ENCODE measurements around the gene RESF1. TPM values are rescaled to one million over a fixed set of nuclear protein-coding genes. Genes with fewer than 3 reads are reported as not detected.

Gene RESF1
- total and polyA plus RNA-seq, 9 donors: 87.1 to 304 (median 156) TPM

DNA sequence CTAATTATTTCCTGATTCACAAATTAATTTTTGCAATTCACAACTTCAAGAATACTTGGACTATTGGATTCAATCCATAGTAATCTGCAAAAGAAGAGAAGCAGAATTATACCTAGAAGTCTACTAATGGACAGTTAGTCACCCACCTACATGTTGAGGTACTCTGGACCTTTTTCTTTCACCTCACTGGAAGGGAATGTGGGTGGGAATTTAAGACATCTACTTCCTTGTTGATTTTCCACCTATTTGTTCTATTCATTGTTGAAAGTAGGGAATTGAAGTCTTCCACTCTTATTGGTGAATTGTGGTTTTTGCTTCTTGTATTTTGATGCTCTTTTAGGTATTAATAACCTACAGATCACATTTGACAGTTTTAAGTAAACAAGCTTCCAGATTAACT is 11.0 kb downstream of the RESF1 start:
- peaks cover 4% of the 10 kb centered on the region for H3K36me3 ChIP-seq
- H3K27ac ChIP-seq: no peak overlapping the region
- H3K27me3 ChIP-seq: no peaks in the 10 kb centered on the region
- DNase-seq: no peak
- intact Hi-C loops (cut with DNase I): no loop called here
- H3K4me1 ChIP-seq (ENCODE audit: insufficient read depth): peaks cover 5% of the 10 kb centered on the region
- no peak overlapping the region for H3K4me3 ChIP-seq
- TF ChIP-seq EP300 (IDR thresholded peaks at IDR 0.05): no peak
- no peak for TF ChIP-seq POLR2A (IDR thresholded peaks at IDR 0.05)
- TF ChIP-seq, protein P1, sequence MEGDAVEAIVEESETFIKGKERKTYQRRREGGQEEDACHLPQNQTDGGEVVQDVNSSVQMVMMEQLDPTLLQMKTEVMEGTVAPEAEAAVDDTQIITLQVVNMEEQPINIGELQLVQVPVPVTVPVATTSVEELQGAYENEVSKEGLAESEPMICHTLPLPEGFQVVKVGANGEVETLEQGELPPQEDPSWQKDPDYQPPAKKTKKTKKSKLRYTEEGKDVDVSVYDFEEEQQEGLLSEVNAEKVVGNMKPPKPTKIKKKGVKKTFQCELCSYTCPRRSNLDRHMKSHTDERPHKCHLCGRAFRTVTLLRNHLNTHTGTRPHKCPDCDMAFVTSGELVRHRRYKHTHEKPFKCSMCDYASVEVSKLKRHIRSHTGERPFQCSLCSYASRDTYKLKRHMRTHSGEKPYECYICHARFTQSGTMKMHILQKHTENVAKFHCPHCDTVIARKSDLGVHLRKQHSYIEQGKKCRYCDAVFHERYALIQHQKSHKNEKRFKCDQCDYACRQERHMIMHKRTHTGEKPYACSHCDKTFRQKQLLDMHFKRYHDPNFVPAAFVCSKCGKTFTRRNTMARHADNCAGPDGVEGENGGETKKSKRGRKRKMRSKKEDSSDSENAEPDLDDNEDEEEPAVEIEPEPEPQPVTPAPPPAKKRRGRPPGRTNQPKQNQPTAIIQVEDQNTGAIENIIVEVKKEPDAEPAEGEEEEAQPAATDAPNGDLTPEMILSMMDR (IDR thresholded peaks at IDR 0.05): no peak
- peaks cover 4 to 24% of the 10 kb centered on the region in 2 donors for H3K9me3 ChIP-seq

DNA sequence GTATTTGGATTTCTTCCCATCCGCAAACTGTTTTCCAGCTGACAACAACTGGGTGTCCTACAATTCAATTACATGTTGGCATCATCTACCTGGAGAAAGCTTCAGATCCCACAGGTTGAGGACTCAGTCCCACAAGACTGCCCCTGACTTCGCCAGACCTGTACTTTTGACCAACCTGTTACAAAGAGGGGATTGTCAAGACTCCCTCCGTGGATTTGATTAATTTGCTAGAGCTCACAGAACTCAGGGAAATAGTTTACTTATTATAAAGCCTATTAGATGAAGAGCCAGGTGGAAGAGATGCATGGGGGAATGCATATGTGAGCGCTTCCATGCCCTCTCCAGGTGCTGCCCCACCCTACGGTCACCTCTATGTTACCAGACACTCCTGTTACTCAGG is 14.6 kb downstream of the RESF1 start:
- Histone ChIP-seq H3K27me3 (no peaks in the 10 kb centered on the region), H3K4me3 (no peak overlapping the region), H3K9me3 (peaks cover 6 to 30% of the 10 kb centered on the region in 2 donors), H3K36me3 (peaks cover 4% of the 10 kb centered on the region), H3K27ac (no peak overlapping the region), H3K4me1 (ENCODE audit: insufficient read depth) (no peaks in the 10 kb centered on the region)
- no peak for DNase-seq
- intact Hi-C loops (cut with DNase I): no loop called here
- 96 to 99% (median 97%) methylated on average over 5 of the region's 5 CpGs for WGBS, 3 donors
- no peak for TF ChIP-seq EP300 (IDR thresholded peaks at IDR 0.05)
- no peak for TF ChIP-seq POLR2A (IDR thresholded peaks at IDR 0.05)
- TF ChIP-seq, protein P1 (IDR thresholded peaks at IDR 0.05): no peak

DNA sequence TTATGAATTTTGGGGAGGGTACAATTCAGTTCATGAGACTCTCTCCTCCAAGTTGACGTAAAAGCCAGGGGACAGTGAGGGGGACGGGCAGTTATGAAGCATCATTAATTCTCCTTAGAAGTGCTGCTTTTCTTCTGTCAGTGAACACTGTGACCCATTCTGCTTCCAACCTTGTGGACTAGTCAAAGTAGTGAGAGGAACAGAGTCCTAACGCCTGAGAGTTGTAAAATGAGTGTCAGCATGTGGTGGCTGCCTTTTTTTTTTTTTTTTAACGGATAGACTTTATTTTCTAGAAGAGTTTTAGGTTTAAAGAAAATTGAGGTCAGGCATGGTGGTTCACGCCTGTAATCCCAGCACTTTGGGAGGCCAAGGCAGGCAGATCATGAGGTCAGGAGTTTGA is 15.5 kb downstream of the RESF1 start:
- DNase-seq: no peak
- Histone ChIP-seq H3K27me3 (no peaks in the 10 kb centered on the region), H3K9me3 (peaks cover 6 to 39% of the 10 kb centered on the region in 2 donors), H3K4me1 (ENCODE audit: insufficient read depth) (no peaks in the 10 kb centered on the region), H3K4me3 (no peak overlapping the region), H3K27ac (no peak overlapping the region), H3K36me3 (peaks cover 4% of the 10 kb centered on the region)
- WGBS, 3 donors: 87 to 98% (median 96%) methylated on average over 5 of the region's 5 CpGs
- intact Hi-C loops (cut with DNase I): no loop called here
- TF ChIP-seq, protein P1 (IDR thresholded peaks at IDR 0.05): no peak
- TF ChIP-seq POLR2A (IDR thresholded peaks at IDR 0.05): no peak
- no peak for TF ChIP-seq EP300 (IDR thresholded peaks at IDR 0.05)

DNA sequence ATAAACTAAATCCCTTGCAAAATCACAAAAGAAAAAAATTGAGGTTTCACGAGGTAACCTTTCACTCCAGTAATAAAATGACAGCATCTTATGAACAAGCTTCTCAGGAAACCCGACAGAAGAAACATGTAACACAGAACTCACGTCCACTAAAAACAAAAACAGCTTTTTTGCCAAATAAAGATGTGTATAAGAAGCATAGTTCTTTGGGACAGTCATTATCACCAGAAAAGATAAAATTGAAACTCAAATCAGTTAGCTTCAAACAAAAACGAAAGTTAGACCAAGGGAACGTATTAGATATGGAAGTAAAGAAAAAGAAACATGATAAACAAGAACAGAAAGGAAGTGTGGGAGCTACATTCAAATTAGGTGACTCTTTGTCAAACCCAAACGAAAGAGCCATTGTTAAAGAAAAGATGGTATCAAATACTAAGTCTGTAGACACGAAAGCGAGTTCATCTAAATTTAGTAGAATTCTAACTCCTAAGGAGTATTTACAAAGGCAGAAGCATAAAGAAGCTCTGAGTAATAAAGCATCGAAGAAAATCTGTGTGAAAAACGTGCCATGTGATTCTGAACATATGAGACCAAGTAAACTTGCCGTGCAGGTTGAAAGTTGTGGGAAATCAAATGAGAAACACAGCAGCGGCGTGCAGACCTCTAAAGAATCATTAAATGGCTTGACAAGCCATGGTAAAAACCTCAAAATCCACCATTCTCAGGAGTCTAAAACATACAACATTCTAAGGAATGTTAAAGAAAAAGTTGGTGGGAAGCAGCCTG is 25.8 kb downstream of the RESF1 start:
- Histone ChIP-seq H3K9me3 (peaks cover 0 to 21% of the 10 kb centered on the region in 2 donors), H3K4me1 (ENCODE audit: insufficient read depth) (no peaks in the 10 kb centered on the region), H3K27ac (no peak overlapping the region), H3K4me3 (no peak overlapping the region), H3K27me3 (no peaks in the 10 kb centered on the region), H3K36me3 (peaks cover 4% of the 10 kb centered on the region)
- WGBS, 3 donors: 78 to 88% (median 84%) methylated on average over 13 of the region's 13 CpGs
- intact Hi-C loops (cut with DNase I): no loop called here
- TF ChIP-seq EP300 (IDR thresholded peaks at IDR 0.05) (no peak), POLR2A (IDR thresholded peaks at IDR 0.05) (no peak)
- TF ChIP-seq, protein P1 (IDR thresholded peaks at IDR 0.05): no peak
- no peak for DNase-seq
